ENCODE measurements around the gene TP53I3. TPM values are rescaled to one million over a fixed set of nuclear protein-coding genes. Genes with fewer than 3 reads are reported as not detected.
A peak's percentile ranks its signal among the peaks of the same experiment; 100 is the strongest.

The TP53I3 gene
- total RNA-seq, 1 donor from 2014 or later, result 93.2 TPM

GRCh38 chr2:24046930-24047702, 37.5 kb downstream of the TP53I3 start, which contains the start of gene WDCP:
TSS of gene WDCP (minus strand) at chr2:24047391. CDS start at chr2:24039494, 7,897 bp downstream.
- Histone ChIP-seq H3K4me3 (ENCODE audit: insufficient read depth, low read depth, low read length) (peak within 1 kb of the TSS; percentile 94), H3K9me3 (ENCODE audit: insufficient read depth, low read depth, low read length) (no peaks in the 10 kb centered on the region), H3K4me1 (ENCODE audit: insufficient read depth, low read length) (peaks cover 13% of the 10 kb centered on the region), H4K20me1 (ENCODE audit: insufficient read depth, low read length) (no peaks in the 10 kb centered on the region), H3K4me2 (ENCODE audit: low read length) (peak within 1 kb of the TSS; percentile 92), H2AFZ (ENCODE audit: low read depth, low read length) (peak within 1 kb of the TSS; percentile 85), H3K27ac (ENCODE audit: low read depth, low read length) (peak within 1 kb of the TSS; percentile 63), H3K36me3 (ENCODE audit: insufficient read depth, low read length) (no peaks in the 10 kb centered on the region), H3K79me2 (ENCODE audit: insufficient read depth, low read length) (peaks cover 37% of the 10 kb centered on the region), H3K27me3 (ENCODE audit: insufficient read depth, low read length) (no peaks in the 10 kb centered on the region), H3K9ac (ENCODE audit: low read length) (peak within 1 kb of the TSS; percentile 94)
- FAIRE-seq, result peak; percentile 80
- H3K4me1 Mint-ChIP-seq (ENCODE audit: low read depth, unreplicated experiment), result peaks cover 9% of the 10 kb centered on the region
- peak within 1 kb of the TSS; percentile 94 for H3K27ac Mint-ChIP-seq (ENCODE audit: unreplicated experiment)
- H3K36me3 Mint-ChIP-seq (ENCODE audit: low read depth, unreplicated experiment), result no peaks in the 10 kb centered on the region
- no peaks in the 10 kb centered on the region for H3K9me3 Mint-ChIP-seq (ENCODE audit: unreplicated experiment)
- H3K4me3 Mint-ChIP-seq (ENCODE audit: unreplicated experiment), result peak within 1 kb of the TSS; percentile 100
- TF ChIP-seq CTCF (IDR thresholded peaks at IDR 0.05; ENCODE audit: insufficient read depth, low read depth, low read length) (no peak), EZH2 (IDR thresholded peaks at IDR 0.05; ENCODE audit: insufficient read depth, low read length) (no peak)
- H3K27me3 Mint-ChIP-seq (ENCODE audit: low read depth, unreplicated experiment), result no peaks in the 10 kb centered on the region
- peak; percentile 99 for DNase-seq (ENCODE audit: low read depth)

GRCh38 chr2:24046599-24046929, 38.1 kb downstream of the TP53I3 start:
- Mint-ChIP-seq H3K4me3 (ENCODE audit: unreplicated experiment) (peak overlapping the region; percentile 100), H3K4me1 (ENCODE audit: low read depth, unreplicated experiment) (peaks cover 9% of the 10 kb centered on the region), H3K27ac (ENCODE audit: unreplicated experiment) (no peak overlapping the region), H3K27me3 (ENCODE audit: low read depth, unreplicated experiment) (no peaks in the 10 kb centered on the region), H3K9me3 (ENCODE audit: unreplicated experiment) (no peaks in the 10 kb centered on the region), H3K36me3 (ENCODE audit: low read depth, unreplicated experiment) (no peaks in the 10 kb centered on the region)
- Histone ChIP-seq H3K4me1 (ENCODE audit: insufficient read depth, low read length) (peaks cover 13% of the 10 kb centered on the region), H3K4me3 (ENCODE audit: insufficient read depth, low read depth, low read length) (peak overlapping the region; percentile 94), H3K9ac (ENCODE audit: low read length) (peak overlapping the region; percentile 94), H3K27ac (ENCODE audit: low read depth, low read length) (peak overlapping the region; percentile 63), H3K9me3 (ENCODE audit: insufficient read depth, low read depth, low read length) (no peaks in the 10 kb centered on the region), H2AFZ (ENCODE audit: low read depth, low read length) (peak overlapping the region; percentile 85), H3K27me3 (ENCODE audit: insufficient read depth, low read length) (no peaks in the 10 kb centered on the region), H3K79me2 (ENCODE audit: insufficient read depth, low read length) (peaks cover 37% of the 10 kb centered on the region), H4K20me1 (ENCODE audit: insufficient read depth, low read length) (no peaks in the 10 kb centered on the region), H3K4me2 (ENCODE audit: low read length) (peak overlapping the region; percentile 92), H3K36me3 (ENCODE audit: insufficient read depth, low read length) (no peaks in the 10 kb centered on the region)
- TF ChIP-seq EZH2 (IDR thresholded peaks at IDR 0.05; ENCODE audit: insufficient read depth, low read length) (no peak), CTCF (IDR thresholded peaks at IDR 0.05; ENCODE audit: insufficient read depth, low read depth, low read length) (no peak)
- FAIRE-seq (no peak), DNase-seq (ENCODE audit: low read depth) (no peak)
